A549 treated with dexamethasone at 1 μM for 4 hours (cell line): ENCODE measurements around the gene SAPCD1. TPM values are rescaled to one million over a fixed set of nuclear protein-coding genes. Genes with fewer than 3 reads are reported as not detected.

ENCODE experiments used
- total RNA-seq: library from RNA; stranded (reverse); fragments of 200-300 nt; extraction: Qiagen RNA extraction; gene quantifications from 5 replicates; pipeline ENCODE4 v1.2.3, GENCODE V29; 2022

SAPCD1 gene
- 2.1 to 3.7 TPM (median 3.5 TPM) in 5 replicates for total RNA-seq

GRCh38 chr6:31762356-31762755 lies at the start of gene SAPCD1:
Gene SAPCD1, plus strand, starts transcription at chr6:31762656. Its CDS starts 399 bp downstream, at chr6:31763055.

DNA sequence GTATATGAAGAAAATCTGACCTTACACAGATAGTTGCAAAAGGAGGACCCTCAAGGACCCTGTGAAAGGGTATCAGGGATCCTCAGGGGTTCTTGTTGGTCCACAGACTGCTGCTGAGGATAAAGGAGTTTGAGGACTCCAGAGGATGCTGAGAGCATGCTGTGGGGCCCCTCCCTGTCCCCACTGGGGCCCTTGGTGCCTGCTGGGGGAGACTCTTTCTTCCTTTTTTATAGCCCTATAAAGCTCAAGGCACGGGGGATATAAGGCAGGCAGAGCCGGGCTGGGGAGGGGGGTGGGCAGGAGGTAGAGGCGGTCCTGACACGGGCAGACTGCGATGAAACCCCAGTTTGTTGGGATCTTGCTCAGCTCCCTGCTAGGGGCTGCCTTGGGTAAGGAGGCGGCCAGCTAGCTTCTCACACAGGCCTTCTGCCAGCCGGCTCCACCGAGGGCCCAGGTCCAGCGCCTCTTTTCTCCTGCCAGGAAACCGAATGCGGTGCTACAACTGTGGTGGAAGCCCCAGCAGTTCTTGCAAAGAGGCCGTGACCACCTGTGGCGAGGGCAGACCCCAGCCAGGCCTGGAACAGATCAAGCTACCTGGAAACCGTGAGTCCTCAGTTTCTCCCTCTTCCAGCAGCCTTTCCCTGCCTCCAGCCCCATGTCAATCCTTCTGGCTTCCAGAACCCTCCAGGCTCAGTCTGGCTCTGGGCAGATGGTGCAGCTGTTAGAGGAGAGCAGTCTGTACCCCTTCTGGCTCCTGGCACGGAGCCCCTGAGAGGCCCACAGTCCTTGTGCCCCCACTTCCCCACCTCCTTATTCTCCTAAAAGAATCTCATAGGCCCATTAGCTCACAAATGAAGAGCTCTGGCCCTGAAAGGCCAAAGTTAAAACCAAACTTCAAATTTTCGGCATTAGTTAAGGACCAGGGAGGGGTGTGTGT lies 47.2 kb upstream of the SAPCD1 start, which contains the start of gene LY6G6D:
Gene LY6G6D (plus strand): TSS at position 327 of the 937 bp plus-strand sequence. CDS start 8 bp downstream, at position 335.

DNA sequence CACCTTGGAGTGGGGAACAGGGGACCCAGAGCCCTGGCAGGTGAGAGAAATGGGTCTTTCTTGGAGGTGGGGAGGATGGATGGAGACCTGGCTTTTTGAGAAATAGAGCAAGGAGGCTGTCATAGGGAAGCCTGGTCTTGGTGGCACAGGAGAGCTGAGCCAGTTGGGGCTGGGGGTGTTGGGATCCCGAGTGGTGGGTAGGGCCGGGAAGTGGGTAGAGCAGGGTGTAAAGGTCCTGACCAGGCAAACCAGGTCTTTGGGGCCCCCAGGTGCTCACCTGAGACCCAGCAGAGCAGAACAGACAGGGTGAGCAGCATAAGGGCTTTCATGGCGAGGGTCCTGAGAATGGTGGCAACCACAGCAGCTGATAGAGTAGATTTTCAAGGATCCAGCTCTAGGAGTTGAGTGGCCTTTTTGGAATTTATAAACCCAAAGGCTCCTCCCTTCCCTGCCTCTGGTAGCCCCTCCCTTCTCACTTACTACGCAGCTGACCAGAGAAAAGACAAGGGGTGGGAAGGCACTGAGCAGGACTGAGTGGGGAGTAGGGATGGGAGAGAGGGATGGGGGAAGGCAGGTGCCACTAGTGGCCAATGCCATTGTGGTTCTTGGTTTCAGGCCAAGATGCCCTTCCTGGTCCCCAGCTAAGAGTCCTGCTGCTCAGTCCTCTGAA lies 41.0 kb upstream of the SAPCD1 start, which contains the start of gene LY6G6C:
Gene LY6G6C (minus strand): TSS at position 396 of the 670 bp plus-strand sequence. CDS start 67 bp downstream, at position 329.

GRCh38 chr6:31723245-31723979 lies 39.0 kb upstream of the SAPCD1 start, which contains the start of gene MPIG6B:
Gene MPIG6B, plus strand, starts transcription at chr6:31723373. Its CDS starts 11 bp downstream, at chr6:31723384.

GRCh38 chr6:31728767-31729514 lies 33.5 kb upstream of the SAPCD1 start, which contains the start of gene DDAH2:
Gene DDAH2, minus strand, starts transcription at chr6:31729299. Its CDS starts 138 bp downstream, at chr6:31729161.

DNA sequence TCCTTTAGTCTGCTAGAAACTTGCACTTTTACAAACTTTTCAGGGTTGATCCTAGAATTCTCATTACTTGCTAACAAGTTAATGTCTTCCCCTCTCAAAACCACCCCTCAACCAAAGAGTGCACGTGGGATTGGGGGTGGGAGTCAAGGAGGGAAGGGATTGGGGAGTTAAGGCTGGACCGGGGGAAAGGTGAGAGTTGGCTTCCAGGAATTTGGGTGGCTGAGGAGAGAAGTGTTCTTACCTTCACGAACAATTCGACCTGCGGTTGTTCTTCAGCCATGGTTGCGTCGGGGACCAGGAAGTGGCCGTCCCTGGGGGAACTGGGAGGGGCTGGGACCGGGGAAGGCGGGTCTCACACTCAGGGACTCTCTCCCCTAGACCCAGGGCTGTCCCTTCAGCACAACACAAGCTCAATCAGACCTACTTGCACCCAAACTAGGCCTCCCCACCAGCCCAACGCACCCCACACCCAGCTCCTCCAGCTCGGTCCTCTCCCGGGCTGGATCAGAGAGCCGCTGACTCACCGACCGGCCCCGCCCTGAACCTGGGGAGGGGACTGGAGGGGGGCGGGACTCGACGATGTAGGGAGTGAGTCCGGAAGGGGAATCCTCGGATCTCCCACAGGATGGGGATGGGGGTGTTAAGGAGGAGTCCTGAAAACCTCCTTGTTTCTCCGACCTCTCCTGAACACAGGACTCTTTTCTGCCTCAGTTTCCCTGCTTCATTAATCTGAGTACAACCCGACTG lies 26.3 kb upstream of the SAPCD1 start, which contains the start of gene CLIC1:
Gene CLIC1 (minus strand): TSS at position 510 of the 747 bp plus-strand sequence. CDS start 230 bp downstream, at position 280.

DNA sequence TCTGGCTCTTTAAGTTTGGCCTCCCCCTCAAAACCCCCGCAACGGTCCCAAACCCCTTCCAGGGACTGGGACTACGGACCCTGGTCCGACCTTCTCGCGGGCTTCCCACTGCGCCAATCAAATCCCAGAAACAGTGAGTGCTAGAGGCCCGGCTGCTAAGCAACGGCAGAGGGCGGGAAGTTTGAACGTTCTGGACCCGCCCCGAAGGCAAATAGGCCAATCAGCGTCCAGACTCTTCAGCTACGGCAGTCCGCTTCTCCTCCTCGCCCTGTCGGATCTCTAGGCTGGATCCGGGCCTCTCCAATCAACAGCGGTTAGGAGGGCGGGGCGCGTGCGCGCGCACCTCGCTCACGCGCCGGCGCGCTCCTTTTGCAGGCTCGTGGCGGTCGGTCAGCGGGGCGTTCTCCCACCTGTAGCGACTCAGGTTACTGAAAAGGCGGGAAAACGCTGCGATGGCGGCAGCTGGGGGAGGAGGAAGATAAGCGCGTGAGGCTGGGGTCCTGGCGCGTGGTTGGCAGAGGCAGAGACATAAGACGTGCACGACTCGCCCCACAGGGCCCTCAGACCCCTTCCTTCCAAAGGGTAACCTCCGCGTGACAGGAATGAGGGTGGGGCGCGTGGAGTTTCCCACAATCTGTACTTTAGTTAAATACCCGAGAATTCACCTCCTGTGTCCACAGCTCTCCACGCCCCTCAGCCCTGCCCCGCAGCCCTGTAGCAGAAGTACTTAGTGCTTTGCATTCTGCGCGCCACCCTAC lies 22.6 kb upstream of the SAPCD1 start, which contains the start of gene MSH5:
Gene MSH5 (plus strand): TSS at position 367 of the 758 bp plus-strand sequence. CDS start 462 bp downstream, outside the sequence.

GRCh38 chr6:31776989-31777666 lies 14.7 kb downstream of the SAPCD1 start, which contains the start of gene VWA7:
Gene VWA7, minus strand, starts transcription at chr6:31777328. Its CDS starts 549 bp downstream, at chr6:31776779.

GRCh38 chr6:31795616-31796298 lies 33.3 kb downstream of the SAPCD1 start, which contains the start of gene VARS1:
Gene VARS1, minus strand, starts transcription at chr6:31795752. Its CDS starts 535 bp downstream, at chr6:31795217.

GRCh38 chr6:31806470-31807272 lies 44.2 kb downstream of the SAPCD1 start, which contains the start of gene LSM2:
Gene LSM2, minus strand, starts transcription at chr6:31806966. Its CDS starts 209 bp downstream, at chr6:31806757.

Other genes with a start within 250 kb of the SAPCD1 start
- gene MCCD1, start 233.7 kb upstream of the SAPCD1 start, total RNA-seq, result not detected in 5 replicates
- 267 to 386 TPM (median 346 TPM) in 5 replicates for gene DDX39B, start 220.7 kb upstream of the SAPCD1 start, total RNA-seq
- 0.42 to 0.88 TPM (median 0.78 TPM) in 5 replicates for gene ATP6V1G2, start 216.0 kb upstream of the SAPCD1 start, total RNA-seq
- 8.9 to 13.0 TPM (median 12.2 TPM) in 5 replicates for gene NFKBIL1, start 215.0 kb upstream of the SAPCD1 start, total RNA-seq
- 0.06 to 0.21 TPM (median 0.12 TPM) in 4 of 5 replicates, not detected in the other for gene LTA, start 190.4 kb upstream of the SAPCD1 start, total RNA-seq
- gene TNF, start 187.1 kb upstream of the SAPCD1 start, total RNA-seq, result 0.06 TPM in 1 of 5 replicates, not detected in the others
- gene LTB, start 180.2 kb upstream of the SAPCD1 start, total RNA-seq, result 0.20 to 0.46 TPM (median 0.32 TPM) in 5 replicates
- gene LST1, start 176.4 kb upstream of the SAPCD1 start, total RNA-seq, result 0.11 TPM in 1 of 5 replicates, not detected in the others
- not detected in 5 replicates for gene NCR3, start 169.7 kb upstream of the SAPCD1 start, total RNA-seq
- not detected in 5 replicates for gene AIF1, start 147.4 kb upstream of the SAPCD1 start, total RNA-seq
- 60.5 to 88.7 TPM (median 87.7 TPM) in 5 replicates for gene PRRC2A, start 141.9 kb upstream of the SAPCD1 start, total RNA-seq
- gene BAG6, start 110.0 kb upstream of the SAPCD1 start, total RNA-seq, result 106 to 143 TPM (median 140 TPM) in 5 replicates
- gene APOM, start 106.8 kb upstream of the SAPCD1 start, total RNA-seq, result 2.7 to 3.8 TPM (median 3.3 TPM) in 5 replicates
- 11.3 to 13.3 TPM (median 12.8 TPM) in 5 replicates for gene C6orf47, start 101.9 kb upstream of the SAPCD1 start, total RNA-seq
- gene GPANK1, start 97.7 kb upstream of the SAPCD1 start, total RNA-seq, result 8.9 to 12.1 TPM (median 11.6 TPM) in 5 replicates
- 165 to 180 TPM (median 171 TPM) in 5 replicates for gene CSNK2B, start 96.6 kb upstream of the SAPCD1 start, total RNA-seq
- 2.7 to 4.4 TPM (median 4.0 TPM) in 5 replicates for gene LY6G5B, start 92.7 kb upstream of the SAPCD1 start, total RNA-seq
- gene LY6G5C, start 81.6 kb upstream of the SAPCD1 start, total RNA-seq, result 0.82 to 1.8 TPM (median 1.4 TPM) in 5 replicates
- 13.2 to 16.4 TPM (median 15.7 TPM) in 5 replicates for gene ABHD16A, start 59.3 kb upstream of the SAPCD1 start, total RNA-seq
- gene LY6G6F, start 55.8 kb upstream of the SAPCD1 start, total RNA-seq, result not detected in 5 replicates
- gene LY6G6D, start 47.3 kb upstream of the SAPCD1 start, total RNA-seq, result not detected in 5 replicates
- 0.08 to 0.12 TPM in 2 of 5 replicates, not detected in the others for gene LY6G6C, start 40.9 kb upstream of the SAPCD1 start, total RNA-seq
- not detected in 5 replicates for gene MPIG6B, start 39.3 kb upstream of the SAPCD1 start, total RNA-seq
- 24.9 to 30.6 TPM (median 28.7 TPM) in 5 replicates for gene DDAH2, start 33.4 kb upstream of the SAPCD1 start, total RNA-seq
- 438 to 455 TPM (median 449 TPM) in 5 replicates for gene CLIC1, start 26.1 kb upstream of the SAPCD1 start, total RNA-seq
- gene MSH5, start 22.7 kb upstream of the SAPCD1 start, total RNA-seq, result 8.4 to 14.3 TPM (median 14.1 TPM) in 5 replicates
- gene VWA7, start 14.7 kb downstream of the SAPCD1 start, total RNA-seq, result 0.94 to 1.9 TPM (median 1.7 TPM) in 5 replicates
- 39.7 to 58.5 TPM (median 57.1 TPM) in 5 replicates for gene VARS1, start 33.1 kb downstream of the SAPCD1 start, total RNA-seq
- 47.5 to 56.4 TPM (median 52.4 TPM) in 5 replicates for gene LSM2, start 44.3 kb downstream of the SAPCD1 start, total RNA-seq
- 1.1 to 1.8 TPM (median 1.7 TPM) in 5 replicates for gene HSPA1L, start 52.6 kb downstream of the SAPCD1 start, total RNA-seq
- gene HSPA1A, start 52.9 kb downstream of the SAPCD1 start, total RNA-seq, result 104 to 243 TPM (median 196 TPM) in 5 replicates
- gene HSPA1B, start 65.1 kb downstream of the SAPCD1 start, total RNA-seq, result 73.0 to 177 TPM (median 144 TPM) in 5 replicates
- 22.0 to 34.1 TPM (median 28.7 TPM) in 5 replicates for gene NEU1, start 100.2 kb downstream of the SAPCD1 start, total RNA-seq
- 0.04 to 0.06 TPM in 2 of 5 replicates, not detected in the others for gene SLC44A4, start 116.3 kb downstream of the SAPCD1 start, total RNA-seq
- gene EHMT2, start 135.0 kb downstream of the SAPCD1 start, total RNA-seq, result 18.2 to 30.9 TPM (median 28.3 TPM) in 5 replicates
- 2.9 to 4.4 TPM (median 3.9 TPM) in 5 replicates for gene ZBTB12, start 139.4 kb downstream of the SAPCD1 start, total RNA-seq
- gene C2, start 165.1 kb downstream of the SAPCD1 start, total RNA-seq, result 0.27 to 0.40 TPM (median 0.30 TPM) in 5 replicates
- 1.4 to 2.1 TPM (median 1.6 TPM) in 5 replicates for gene CFB, start 183.4 kb downstream of the SAPCD1 start, total RNA-seq
- 81.5 to 99.5 TPM (median 85.1 TPM) in 5 replicates for gene NELFE, start 196.3 kb downstream of the SAPCD1 start, total RNA-seq
- gene SKIC2, start 196.5 kb downstream of the SAPCD1 start, total RNA-seq, result 17.5 to 26.7 TPM (median 23.7 TPM) in 5 replicates
- 10.3 to 12.9 TPM (median 12.5 TPM) in 5 replicates for gene DXO, start 209.5 kb downstream of the SAPCD1 start, total RNA-seq
- 0.63 to 1.2 TPM (median 0.89 TPM) in 5 replicates for gene C4A, start 219.4 kb downstream of the SAPCD1 start, total RNA-seq